Liver (tissue), 9 donors: ENCODE measurements around the gene NACA. TPM values are rescaled to one million over a fixed set of nuclear protein-coding genes. Genes with fewer than 3 reads are reported as not detected.
"Not testable (repeated sequence)": the region's sequence is repeated elsewhere in the genome, so short reads cannot be mapped to it uniquely, and the experiment has no call there.

ENCODE experiments used
- DNase-seq: peaks from one replicate; pipeline ENCODE4 v3.0.0-alpha.2; 2017; ENCODE audit warnings: low spot score
- H3K27ac ChIP-seq, 2 donors: one replicate each; pipeline ENCODE4 v1.7.0; 2013; ENCODE audit warnings: inconsistent platforms in 2 of 2, low read length in 2 of 2, control low read depth in 1 of 2, low read depth in 1 of 2, mild to moderate bottlenecking in 1 of 2
- H3K27me3 ChIP-seq, 4 donors: one replicate each; pipeline versions ENCODE4 v1.6.1 to v1.7.0; 2013; ENCODE audit warnings: low read length in 3 of 4, inconsistent platforms in 1 of 4, mild to moderate bottlenecking in 1 of 4, moderate library complexity in 1 of 4; ENCODE audit not compliant: control insufficient read depth in 4 of 4, insufficient read depth in 4 of 4
- H3K36me3 ChIP-seq, 4 donors: one replicate each; pipeline versions ENCODE4 v1.6.1 to v1.7.0; 2013; ENCODE audit warnings: low read length in 3 of 4, mild to moderate bottlenecking in 3 of 4, low read depth in 1 of 4, moderate library complexity in 1 of 4; ENCODE audit not compliant: control insufficient read depth in 4 of 4, insufficient read depth in 3 of 4
- H3K4me1 ChIP-seq, 4 donors: one replicate each; pipeline versions ENCODE4 v1.6.1 to v1.7.0; 2013; ENCODE audit warnings: low read length in 3 of 4, mild to moderate bottlenecking in 3 of 4, moderate library complexity in 1 of 4; ENCODE audit not compliant: control insufficient read depth in 4 of 4, insufficient read depth in 4 of 4
- H3K4me3 ChIP-seq, 3 donors: one replicate each; pipeline versions ENCODE4 v1.6.1 to v1.7.0; 2013; ENCODE audit warnings: low read length in 3 of 3, control low read depth in 1 of 3, low read depth in 1 of 3, mild to moderate bottlenecking in 1 of 3
- H3K9ac ChIP-seq, 2 donors: one replicate each; pipeline ENCODE4 v1.7.0; 2013; ENCODE audit warnings: low read length in 2 of 2, mild to moderate bottlenecking in 2 of 2, moderate library complexity in 2 of 2, control low read depth in 1 of 2, low read depth in 1 of 2
- H3K9me3 ChIP-seq, 4 donors: one replicate each; pipeline versions ENCODE4 v1.6.1 to v1.7.0; 2013; ENCODE audit warnings: low read length in 3 of 4; ENCODE audit not compliant: control insufficient read depth in 4 of 4
- ATF3 ChIP-seq: IDR thresholded peaks from 2 replicates; pipeline ENCODE4 v1.6.1; 2016; ENCODE audit warnings: antibody characterized with exemption
- CTCF ChIP-seq: fragments of 150-350 bp; IDR thresholded peaks from 2 replicates; pipeline ENCODE4 v1.5.1; 2017; ENCODE audit warnings: improper control_type of control experiment, low read depth, low read length; ENCODE audit not compliant: missing input control
- EGR1 ChIP-seq, 2 donors: IDR thresholded peaks; 2 replicates each; pipeline ENCODE4 v1.6.1; 2016 to 2018; ENCODE audit warnings: antibody characterized with exemption in 2 of 2, low read depth in 2 of 2
- FOXA1 ChIP-seq: IDR thresholded peaks from 2 replicates; pipeline ENCODE4 v1.6.1; 2016; ENCODE audit warnings: antibody characterized with exemption
- FOXA2 ChIP-seq: IDR thresholded peaks from 2 replicates; pipeline ENCODE4 v1.6.1; 2016; ENCODE audit warnings: antibody characterized with exemption
- GABPA ChIP-seq, 2 donors: IDR thresholded peaks in 1 of 2; conservative IDR thresholded peaks in 1 of 2; 2 replicates each; pipeline ENCODE4 v1.6.1; 2016; ENCODE audit warnings: antibody characterized with exemption in 2 of 2, mild to moderate bottlenecking in 1 of 2, moderate library complexity in 1 of 2
- HNF4A ChIP-seq, 2 donors: conservative IDR thresholded peaks; 2 replicates each; pipeline ENCODE4 v1.6.1; 2016; ENCODE audit warnings: antibody characterized with exemption in 2 of 2, mild to moderate bottlenecking in 2 of 2
- HNF4G ChIP-seq: IDR thresholded peaks from 2 replicates; pipeline ENCODE4 v1.6.1; 2016; ENCODE audit warnings: antibody characterized with exemption
- JUND ChIP-seq, 2 donors: IDR thresholded peaks; 2 replicates each; pipeline ENCODE4 v1.6.1; 2016; ENCODE audit warnings: antibody characterized with exemption in 2 of 2
- MAX ChIP-seq: IDR thresholded peaks from 2 replicates; pipeline ENCODE4 v1.6.1; 2016; ENCODE audit warnings: antibody characterized with exemption
- NR2F2 ChIP-seq: IDR thresholded peaks from 2 replicates; pipeline ENCODE4 v1.6.1; 2016; ENCODE audit warnings: antibody characterized with exemption
- RAD21 ChIP-seq, 2 donors: IDR thresholded peaks; 2 replicates each; pipeline ENCODE4 v1.6.1; 2016; ENCODE audit warnings: antibody characterized with exemption in 2 of 2, mild to moderate bottlenecking in 2 of 2
- REST ChIP-seq: IDR thresholded peaks from 2 replicates; pipeline ENCODE4 v1.6.1; 2016; ENCODE audit warnings: antibody characterized with exemption, mild to moderate bottlenecking
- RXRA ChIP-seq, 2 donors: IDR thresholded peaks; 2 replicates each; pipeline ENCODE4 v1.6.1; 2017 to 2018; ENCODE audit warnings: antibody characterized with exemption in 2 of 2, mild to moderate bottlenecking in 1 of 2
- SP1 ChIP-seq: IDR thresholded peaks from 2 replicates; pipeline ENCODE4 v1.6.1; 2018; ENCODE audit warnings: antibody characterized with exemption, mild to moderate bottlenecking
- TAF1 ChIP-seq: conservative IDR thresholded peaks from 2 replicates; pipeline ENCODE4 v1.6.1; 2016; ENCODE audit warnings: antibody characterized with exemption, mild to moderate bottlenecking
- YY1 ChIP-seq: IDR thresholded peaks from 2 replicates; pipeline ENCODE4 v1.6.1; 2016; ENCODE audit warnings: antibody characterized with exemption, mild to moderate bottlenecking
- ZBTB33 ChIP-seq: IDR thresholded peaks from 2 replicates; pipeline ENCODE4 v1.6.1; 2016; ENCODE audit warnings: antibody characterized with exemption
- WGBS: extraction: QIAGEN DNeasy Blood & Tissue Kit; methylation state at CpG from one replicate; pipeline ENCODE4 v1.1.7; 2013; 5-methylcytosine and 5-hydroxymethylcytosine counted together
- polyA plus RNA-seq, 2 donors: library from polyadenylated mRNA; stranded (reverse) in 1 of 2; unstranded in 1 of 2; fragments of 200-250 nt in 1 of 2; fragments of >200 nt in 1 of 2; fragmentation: Nextera tagmentation in 1 of 2; extraction: Ambion mirVana in 1 of 2; gene quantifications; one replicate each; pipeline versions ENCODE4 v1.2.1 to v1.2.3, GENCODE V29; 2013 to 2015
- total RNA-seq, 2 donors: library from RNA; depleted of rRNA; stranded (reverse); fragments of >200 nt; gene quantifications; one replicate each; pipeline ENCODE4 v1.2.3, GENCODE V29; 2014
- donor health status: healthy.
- donor health status: healthy.
- donor health status: healthy.
- donor health status: healthy.
- donor health status: healthy.

Gene NACA
- total and polyA plus RNA-seq, 4 donors, result 365 to 695 (median 456) TPM

- TF ChIP-seq RXRA (IDR thresholded peaks at IDR 0.05), result peak in 1 of 2 donors; percentile 5
Observed at GRCh38 chr12:56751712-56752598, 26.9 kb upstream of the NACA start, which contains the start of gene PRIM1 (continued).

GRCh38 chr12:56750596-56750995 is 25.5 kb upstream of the NACA start:
- not testable (repeated sequence) for H3K9me3 ChIP-seq, H3K27me3 ChIP-seq, H3K9ac ChIP-seq, H3K36me3 ChIP-seq, DNase-seq, H3K4me3 ChIP-seq, H3K27ac ChIP-seq
- WGBS, result 82% methylated on average over 13 of the region's 13 CpGs
- peaks cover 0 to 15% (median 10%) of the 10 kb centered on the region in 4 donors for H3K4me1 ChIP-seq

GRCh38 chr12:56749853-56750252 is 24.8 kb upstream of the NACA start:
- Histone ChIP-seq H3K9me3 (no peaks in the 10 kb centered on the region), H3K4me3 (no peak overlapping the region), H3K36me3 (no peaks in the 10 kb centered on the region), H3K27me3 (no peaks in the 10 kb centered on the region), H3K9ac (no peak overlapping the region), H3K4me1 (peaks cover 0 to 15% (median 10%) of the 10 kb centered on the region in 4 donors), H3K27ac (no peak overlapping the region)
- DNase-seq, result no peak
- TF ChIP-seq SP1 (no peak), REST (no peak), RXRA (IDR thresholded peaks at IDR 0.05) (no peak), MAX (no peak), TAF1 (no peak), CTCF (no peak), HNF4A (conservative IDR thresholded peaks at IDR 0.05) (no peak), HNF4G (no peak), FOXA1 (no peak), GABPA (IDR thresholded peaks at IDR 0.05 in 1 of 2, conservative IDR thresholded peaks at IDR 0.05 in 1 of 2) (no peak), FOXA2 (no peak), JUND (IDR thresholded peaks at IDR 0.05) (no peak), ZBTB33 (no peak), EGR1 (IDR thresholded peaks at IDR 0.05; ENCODE audit: low read depth in 2 of 2) (no peak), YY1 (no peak), ATF3 (no peak), RAD21 (IDR thresholded peaks at IDR 0.05) (no peak), NR2F2 (no peak)
